GM12873 (cell line): Measurements from ENCODE around the gene CCDC198.

Source experiments
- TF ChIP-seq, protein P1 (sequence below): IDR thresholded peaks from 2 replicates; pipeline ENCODE4 v1.5.1; 2012; ENCODE audit warnings: low read depth, mild to moderate bottlenecking, moderate library complexity, low read length, control low read depth; ENCODE audit not compliant: insufficient read depth; ENCODE audit errors: missing control alignments

Gene CCDC198

DNA sequence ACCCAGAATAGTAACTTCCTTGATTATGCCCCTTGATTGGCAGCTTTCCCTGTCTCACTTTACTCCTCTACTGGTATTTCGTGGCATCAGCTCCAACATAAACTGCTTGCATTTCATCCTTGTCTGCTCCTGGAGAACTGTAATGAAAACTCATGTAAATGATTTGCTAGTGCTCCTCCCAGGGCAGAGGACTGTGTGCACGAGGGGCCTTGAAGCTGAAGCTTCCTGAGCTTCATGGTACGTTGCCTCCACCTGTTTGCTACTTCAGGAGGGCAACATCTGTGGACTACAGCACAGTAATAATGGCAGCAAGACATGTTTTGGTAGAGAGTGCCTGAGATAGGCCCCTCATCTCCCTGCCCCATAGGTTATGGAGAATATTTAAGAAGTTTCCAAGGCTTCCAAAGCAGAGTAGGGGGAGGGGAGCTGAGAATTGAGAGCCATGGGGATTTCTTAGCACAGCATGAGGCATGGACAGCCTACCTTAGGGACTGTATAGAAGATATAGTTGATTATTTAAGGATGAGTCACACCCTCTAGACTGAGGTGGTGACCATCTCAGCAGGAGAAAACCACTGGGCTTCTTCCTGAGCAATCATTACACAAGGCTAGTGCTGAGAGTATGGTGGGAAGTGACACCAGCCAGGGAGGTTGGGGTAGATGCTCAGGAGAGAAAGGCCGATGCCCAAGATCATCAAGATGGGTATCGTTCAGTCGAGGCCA, 29.5 kb downstream of the CCDC198 start:
- TF ChIP-seq, protein P1, sequence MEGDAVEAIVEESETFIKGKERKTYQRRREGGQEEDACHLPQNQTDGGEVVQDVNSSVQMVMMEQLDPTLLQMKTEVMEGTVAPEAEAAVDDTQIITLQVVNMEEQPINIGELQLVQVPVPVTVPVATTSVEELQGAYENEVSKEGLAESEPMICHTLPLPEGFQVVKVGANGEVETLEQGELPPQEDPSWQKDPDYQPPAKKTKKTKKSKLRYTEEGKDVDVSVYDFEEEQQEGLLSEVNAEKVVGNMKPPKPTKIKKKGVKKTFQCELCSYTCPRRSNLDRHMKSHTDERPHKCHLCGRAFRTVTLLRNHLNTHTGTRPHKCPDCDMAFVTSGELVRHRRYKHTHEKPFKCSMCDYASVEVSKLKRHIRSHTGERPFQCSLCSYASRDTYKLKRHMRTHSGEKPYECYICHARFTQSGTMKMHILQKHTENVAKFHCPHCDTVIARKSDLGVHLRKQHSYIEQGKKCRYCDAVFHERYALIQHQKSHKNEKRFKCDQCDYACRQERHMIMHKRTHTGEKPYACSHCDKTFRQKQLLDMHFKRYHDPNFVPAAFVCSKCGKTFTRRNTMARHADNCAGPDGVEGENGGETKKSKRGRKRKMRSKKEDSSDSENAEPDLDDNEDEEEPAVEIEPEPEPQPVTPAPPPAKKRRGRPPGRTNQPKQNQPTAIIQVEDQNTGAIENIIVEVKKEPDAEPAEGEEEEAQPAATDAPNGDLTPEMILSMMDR = no peak

DNA sequence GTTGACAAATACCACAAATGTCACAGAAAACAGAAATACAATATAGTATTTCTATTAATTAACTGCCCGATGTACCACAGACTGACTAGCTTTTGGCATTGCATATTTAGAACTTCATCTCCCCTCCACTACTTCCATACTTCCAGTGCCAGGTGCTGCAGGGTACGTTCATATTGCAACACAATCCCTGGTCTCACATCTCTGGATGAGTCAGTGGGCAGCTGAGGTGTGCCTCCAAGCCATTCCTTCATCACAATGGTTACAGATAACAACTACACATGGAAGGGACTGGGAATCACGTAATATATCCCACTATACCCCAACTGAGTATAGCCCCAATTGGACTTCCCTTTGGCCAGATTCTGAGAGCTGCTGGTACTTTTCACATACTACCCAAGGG, 31.1 kb downstream of the CCDC198 start:
- TF ChIP-seq, protein P1 = no peak

DNA sequence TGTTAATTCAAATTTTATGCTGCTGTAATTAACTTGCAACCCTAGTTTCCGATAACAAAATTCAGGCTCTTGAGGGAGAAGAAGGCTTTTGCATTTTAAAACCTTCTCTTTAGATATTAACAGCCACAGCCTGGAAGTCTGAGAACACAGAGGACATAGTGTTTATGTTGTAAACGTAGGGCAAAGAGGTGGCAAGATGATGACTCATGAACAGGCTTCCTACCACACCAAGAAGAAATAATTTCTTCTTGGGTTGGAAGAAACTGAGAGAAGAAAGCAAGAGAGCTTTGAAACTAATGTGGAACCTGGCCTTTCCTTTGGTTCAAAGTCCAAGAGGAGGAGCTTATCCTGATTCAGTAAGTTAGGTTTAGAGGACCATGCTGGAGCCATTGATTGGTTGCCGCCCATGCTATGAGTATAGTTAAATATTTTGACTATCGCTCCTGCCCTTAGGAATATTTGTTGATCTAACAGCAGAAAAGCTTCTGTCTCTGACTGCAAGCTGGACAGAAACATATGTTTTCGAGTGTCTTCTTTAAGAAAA, 31.8 kb downstream of the CCDC198 start:
- TF ChIP-seq, protein P1 = no peak

DNA sequence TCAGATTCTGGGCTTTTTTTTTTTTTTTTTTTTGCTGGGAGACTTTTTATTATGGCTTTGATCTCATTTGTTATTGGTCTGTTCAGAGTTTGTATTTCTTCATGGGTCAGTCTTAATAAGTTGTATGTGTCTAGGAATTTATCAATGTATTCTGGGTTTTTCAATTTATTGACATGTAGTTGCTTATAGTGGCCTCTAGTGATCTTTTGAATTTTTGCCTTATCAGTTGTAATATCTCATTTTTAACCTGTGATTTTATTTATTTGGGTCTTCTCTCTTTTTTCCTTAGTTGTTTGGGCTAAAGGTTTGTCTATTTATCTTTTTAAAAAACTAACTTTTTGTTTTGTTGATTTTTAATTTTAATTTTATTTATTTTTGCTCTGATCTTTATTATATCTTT, 57.7 kb downstream of the CCDC198 start:
- TF ChIP-seq, protein P1 = no peak

DNA sequence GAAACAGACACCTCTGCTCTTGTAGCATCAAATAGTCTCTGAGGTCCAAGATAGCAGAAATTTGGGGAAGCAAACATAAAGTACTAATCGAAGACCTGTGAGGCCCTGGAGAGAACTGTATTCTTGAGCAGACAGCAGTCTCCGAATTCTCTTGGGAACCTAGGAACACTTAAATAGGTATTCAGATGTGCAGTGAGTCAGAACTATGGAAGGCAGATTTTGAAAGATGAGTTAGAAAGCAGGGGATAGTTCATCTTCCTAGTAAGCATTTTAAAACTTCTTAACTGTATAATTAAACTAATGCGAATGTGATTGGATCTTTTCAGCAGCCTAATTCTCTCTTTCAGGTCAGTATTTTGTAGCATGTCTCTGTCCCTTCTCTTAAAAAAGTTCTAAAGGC, 72.7 kb downstream of the CCDC198 start:
- TF ChIP-seq, protein P1 = no peak

DNA sequence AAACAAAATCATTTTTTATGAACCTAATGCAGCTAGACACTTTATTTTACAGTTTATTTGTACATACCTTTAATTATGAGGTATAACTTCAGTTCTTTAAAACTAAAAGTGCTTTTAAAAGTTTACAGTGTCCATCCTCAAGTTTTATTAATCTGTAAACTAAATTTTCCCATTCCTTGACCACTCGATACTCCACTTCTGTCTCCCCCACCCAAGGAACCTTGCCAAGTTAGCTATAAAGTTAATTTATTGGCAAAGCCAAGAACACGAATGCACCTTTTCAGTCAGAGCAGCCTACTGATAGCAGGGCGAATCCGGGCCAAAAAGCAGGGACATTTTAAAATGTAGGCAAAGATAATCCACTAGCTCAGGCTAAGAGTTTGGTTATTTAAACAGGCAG, 73.6 kb downstream of the CCDC198 start:
- TF ChIP-seq, protein P1 = no peak
